ENCODE measurements around the gene FBRSL1. TPM values are rescaled to one million over a fixed set of nuclear protein-coding genes. Genes with fewer than 3 reads are reported as not detected.

FBRSL1 gene
- total and polyA plus RNA-seq, 5 donors = 36.4 to 65.0 (median 53.9) TPM

GRCh38 chr12:132508491-132508740 is 18.5 kb downstream of the FBRSL1 start:
- H3K9me3 ChIP-seq (ENCODE audit: control insufficient read depth, low read length) = no peaks in the 10 kb centered on the region
- H3K4me3 ChIP-seq (ENCODE audit: low read length) = no peak overlapping the region
- no peak overlapping the region for H3K27ac ChIP-seq (ENCODE audit: low read length)
- H3K27me3 ChIP-seq (ENCODE audit: control insufficient read depth, insufficient read depth) = no peaks in the 10 kb centered on the region
- 92% methylated on average over 16 of the region's 16 CpGs for WGBS
- DNase-seq (no peak), ATAC-seq (no peak)
- peaks cover 18% of the 10 kb centered on the region for H3K4me1 ChIP-seq (ENCODE audit: control insufficient read depth, insufficient read depth, low read length)
- intact Hi-C loops (cut with DNase I) = no loop called here

GRCh38 chr12:132508860-132509732 is 19.1 kb downstream of the FBRSL1 start:
- Histone ChIP-seq H3K27ac (ENCODE audit: low read length) (no peak overlapping the region), H3K4me1 (ENCODE audit: control insufficient read depth, insufficient read depth, low read length) (peaks cover 18% of the 10 kb centered on the region), H3K27me3 (ENCODE audit: control insufficient read depth, insufficient read depth) (no peaks in the 10 kb centered on the region), H3K9me3 (ENCODE audit: control insufficient read depth, low read length) (no peaks in the 10 kb centered on the region), H3K4me3 (ENCODE audit: low read length) (no peak overlapping the region)
- ATAC-seq = no peak
- WGBS = 96% methylated on average over 53 of the region's 53 CpGs
- no peak for DNase-seq
- intact Hi-C loops (cut with DNase I) = no loop called here

- ATAC-seq = no peak
- 93% methylated on average over 33 of the region's 33 CpGs for WGBS
- no peaks in the 10 kb centered on the region for H3K9me3 ChIP-seq (ENCODE audit: control insufficient read depth, low read length)
- no peak overlapping the region for H3K27ac ChIP-seq (ENCODE audit: low read length)
- intact Hi-C loops (cut with DNase I) = no loop called here
- H3K27me3 ChIP-seq (ENCODE audit: control insufficient read depth, insufficient read depth) = no peaks in the 10 kb centered on the region
- peaks cover 11% of the 10 kb centered on the region for H3K4me1 ChIP-seq (ENCODE audit: control insufficient read depth, insufficient read depth, low read length)
- H3K4me3 ChIP-seq (ENCODE audit: low read length) = no peak overlapping the region
- no peak for DNase-seq
Measured at GRCh38 chr12:132510111-132510724, 20.3 kb downstream of the FBRSL1 start.

GRCh38 chr12:132510746-132511477 is 21.0 kb downstream of the FBRSL1 start:
- H3K9me3 ChIP-seq (ENCODE audit: control insufficient read depth, low read length) = no peaks in the 10 kb centered on the region
- H3K27ac ChIP-seq (ENCODE audit: low read length) = no peak overlapping the region
- no peak for DNase-seq
- no peak overlapping the region for H3K4me3 ChIP-seq (ENCODE audit: low read length)
- no peak for ATAC-seq
- peaks cover 6% of the 10 kb centered on the region for H3K4me1 ChIP-seq (ENCODE audit: control insufficient read depth, insufficient read depth, low read length)
- 92% methylated on average over 25 of the region's 25 CpGs for WGBS
- H3K27me3 ChIP-seq (ENCODE audit: control insufficient read depth, insufficient read depth) = no peaks in the 10 kb centered on the region
- intact Hi-C loops (cut with DNase I) = no loop called here

GRCh38 chr12:132511516-132512196 is 21.7 kb downstream of the FBRSL1 start:
- ATAC-seq (no peak), DNase-seq (no peak)
- H3K27me3 ChIP-seq (ENCODE audit: control insufficient read depth, insufficient read depth) = no peaks in the 10 kb centered on the region
- no peaks in the 10 kb centered on the region for H3K4me1 ChIP-seq (ENCODE audit: control insufficient read depth, insufficient read depth, low read length)
- H3K27ac ChIP-seq (ENCODE audit: low read length) = no peak overlapping the region
- no peaks in the 10 kb centered on the region for H3K9me3 ChIP-seq (ENCODE audit: control insufficient read depth, low read length)
- 82% methylated on average over 19 of the region's 19 CpGs for WGBS
- no peak overlapping the region for H3K4me3 ChIP-seq (ENCODE audit: low read length)
- intact Hi-C loops (cut with DNase I) = no loop called here

- intact Hi-C loops (cut with DNase I) = no loop called here
- Histone ChIP-seq H3K4me1 (ENCODE audit: control insufficient read depth, insufficient read depth, low read length) (no peaks in the 10 kb centered on the region), H3K9me3 (ENCODE audit: control insufficient read depth, low read length) (no peaks in the 10 kb centered on the region), H3K4me3 (ENCODE audit: low read length) (no peak overlapping the region), H3K27ac (ENCODE audit: low read length) (no peak overlapping the region), H3K27me3 (ENCODE audit: control insufficient read depth, insufficient read depth) (no peaks in the 10 kb centered on the region)
- ATAC-seq = no peak
- no peak for DNase-seq
- 81% methylated on average over 28 of the region's 28 CpGs for WGBS
Measured at GRCh38 chr12:132512197-132513069, 22.5 kb downstream of the FBRSL1 start.

GRCh38 chr12:132513070-132513398 is 23.1 kb downstream of the FBRSL1 start:
- H3K4me3 ChIP-seq (ENCODE audit: low read length) = no peak overlapping the region
- intact Hi-C loops (cut with DNase I) = no loop called here
- no peak overlapping the region for H3K27ac ChIP-seq (ENCODE audit: low read length)
- H3K4me1 ChIP-seq (ENCODE audit: control insufficient read depth, insufficient read depth, low read length) = no peaks in the 10 kb centered on the region
- DNase-seq (no peak), ATAC-seq (no peak)
- WGBS = 77% methylated on average over 4 of the region's 4 CpGs
- no peaks in the 10 kb centered on the region for H3K9me3 ChIP-seq (ENCODE audit: control insufficient read depth, low read length)
- no peaks in the 10 kb centered on the region for H3K27me3 ChIP-seq (ENCODE audit: control insufficient read depth, insufficient read depth)

GRCh38 chr12:132513458-132514135 is 23.6 kb downstream of the FBRSL1 start:
- ATAC-seq = peak in 1 of 2 donors; percentile 7
- H3K4me3 ChIP-seq (ENCODE audit: low read length) = no peak overlapping the region
- no peak for DNase-seq
- H3K9me3 ChIP-seq (ENCODE audit: control insufficient read depth, low read length) = no peaks in the 10 kb centered on the region
- intact Hi-C loops (cut with DNase I) = no loop called here
- H3K27ac ChIP-seq (ENCODE audit: low read length) = no peak overlapping the region
- no peaks in the 10 kb centered on the region for H3K27me3 ChIP-seq (ENCODE audit: control insufficient read depth, insufficient read depth)
- no peaks in the 10 kb centered on the region for H3K4me1 ChIP-seq (ENCODE audit: control insufficient read depth, insufficient read depth, low read length)
- 79% methylated on average over 24 of the region's 24 CpGs for WGBS

GRCh38 chr12:132514216-132514820 is 24.4 kb downstream of the FBRSL1 start:
- Histone ChIP-seq H3K4me1 (ENCODE audit: control insufficient read depth, insufficient read depth, low read length) (no peaks in the 10 kb centered on the region), H3K27ac (ENCODE audit: low read length) (no peak overlapping the region), H3K4me3 (ENCODE audit: low read length) (no peak overlapping the region), H3K27me3 (ENCODE audit: control insufficient read depth, insufficient read depth) (no peaks in the 10 kb centered on the region), H3K9me3 (ENCODE audit: control insufficient read depth, low read length) (no peaks in the 10 kb centered on the region)
- 82% methylated on average over 17 of the region's 17 CpGs for WGBS
- ATAC-seq (no peak), DNase-seq (no peak)
- intact Hi-C loops (cut with DNase I) = no loop called here

- Histone ChIP-seq H3K9me3 (ENCODE audit: control insufficient read depth, low read length) (no peaks in the 10 kb centered on the region), H3K4me3 (ENCODE audit: low read length) (no peak overlapping the region), H3K27me3 (ENCODE audit: control insufficient read depth, insufficient read depth) (no peaks in the 10 kb centered on the region), H3K4me1 (ENCODE audit: control insufficient read depth, insufficient read depth, low read length) (no peaks in the 10 kb centered on the region), H3K27ac (ENCODE audit: low read length) (no peak overlapping the region)
- DNase-seq = no peak
- intact Hi-C loops (cut with DNase I) = no loop called here
- WGBS = 81% methylated on average over 5 of the region's 5 CpGs
- ATAC-seq = no peak
Measured at GRCh38 chr12:132514838-132515237, 24.9 kb downstream of the FBRSL1 start.
